Omental fat pad (tissue), 4 donors: ENCODE data around the gene ANAPC7. TPM values are rescaled to one million over a fixed set of nuclear protein-coding genes. Genes with fewer than 3 reads are reported as not detected.
"Not testable (repeated sequence)": the region's sequence is repeated elsewhere in the genome, so short reads cannot be mapped to it uniquely, and the experiment has no call there.

ENCODE experiments used
- ATAC-seq: fragments of 150-250 bp; one replicate; pipeline ENCODE4 v1.9.1; 2016; ENCODE audit warnings: mild to moderate bottlenecking, moderate library complexity; ENCODE audit not compliant: low FRiP score
- DNase-seq: peaks from one replicate; pipeline ENCODE4 v3.0.0-alpha.2; 2019; ENCODE audit warnings: low spot score
- total RNA-seq, 4 donors: library from RNA; depleted of rRNA; stranded (reverse); fragments of >200 nt; gene quantifications; one replicate each; pipeline ENCODE4 v1.1.0, GENCODE V29; 2016
- TF ChIP-seq, protein P1 (sequence below), 3 donors: fragments of 450-650 bp; IDR thresholded peaks; one replicate each; pipeline ENCODE4 v1.5.1; 2016 to 2017; ENCODE audit warnings: antibody characterized with exemption in 3 of 3, mild to moderate bottlenecking in 3 of 3, moderate library complexity in 2 of 3

Gene ANAPC7
- total RNA-seq, 4 donors from 2014 or later, result 34.6 to 54.8 (median 48.9) TPM

DNA sequence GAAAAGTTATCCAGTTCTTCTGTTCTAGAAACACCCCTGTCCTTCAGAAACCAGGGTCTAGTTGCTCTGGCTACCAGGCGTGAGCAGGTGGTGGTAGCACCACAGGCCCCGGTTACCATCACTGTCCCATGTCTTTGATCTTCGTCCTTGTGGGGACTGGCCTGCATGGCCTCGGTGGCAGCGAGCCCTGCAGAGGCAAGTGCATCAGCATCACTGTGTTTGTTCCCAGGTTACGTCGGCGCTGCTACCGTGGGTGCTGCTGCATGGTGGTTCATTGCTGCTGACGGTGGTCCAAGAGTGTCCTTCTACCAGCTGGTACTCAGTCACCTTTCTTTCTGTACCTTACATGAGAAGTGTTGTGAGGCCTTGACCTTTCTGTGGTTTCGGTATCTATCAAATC, 58.9 kb downstream of the ANAPC7 start:
- DNase-seq, result no peak
- TF ChIP-seq, protein P1, sequence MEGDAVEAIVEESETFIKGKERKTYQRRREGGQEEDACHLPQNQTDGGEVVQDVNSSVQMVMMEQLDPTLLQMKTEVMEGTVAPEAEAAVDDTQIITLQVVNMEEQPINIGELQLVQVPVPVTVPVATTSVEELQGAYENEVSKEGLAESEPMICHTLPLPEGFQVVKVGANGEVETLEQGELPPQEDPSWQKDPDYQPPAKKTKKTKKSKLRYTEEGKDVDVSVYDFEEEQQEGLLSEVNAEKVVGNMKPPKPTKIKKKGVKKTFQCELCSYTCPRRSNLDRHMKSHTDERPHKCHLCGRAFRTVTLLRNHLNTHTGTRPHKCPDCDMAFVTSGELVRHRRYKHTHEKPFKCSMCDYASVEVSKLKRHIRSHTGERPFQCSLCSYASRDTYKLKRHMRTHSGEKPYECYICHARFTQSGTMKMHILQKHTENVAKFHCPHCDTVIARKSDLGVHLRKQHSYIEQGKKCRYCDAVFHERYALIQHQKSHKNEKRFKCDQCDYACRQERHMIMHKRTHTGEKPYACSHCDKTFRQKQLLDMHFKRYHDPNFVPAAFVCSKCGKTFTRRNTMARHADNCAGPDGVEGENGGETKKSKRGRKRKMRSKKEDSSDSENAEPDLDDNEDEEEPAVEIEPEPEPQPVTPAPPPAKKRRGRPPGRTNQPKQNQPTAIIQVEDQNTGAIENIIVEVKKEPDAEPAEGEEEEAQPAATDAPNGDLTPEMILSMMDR (IDR thresholded peaks at IDR 0.05), result no peak
- no peak for ATAC-seq

DNA sequence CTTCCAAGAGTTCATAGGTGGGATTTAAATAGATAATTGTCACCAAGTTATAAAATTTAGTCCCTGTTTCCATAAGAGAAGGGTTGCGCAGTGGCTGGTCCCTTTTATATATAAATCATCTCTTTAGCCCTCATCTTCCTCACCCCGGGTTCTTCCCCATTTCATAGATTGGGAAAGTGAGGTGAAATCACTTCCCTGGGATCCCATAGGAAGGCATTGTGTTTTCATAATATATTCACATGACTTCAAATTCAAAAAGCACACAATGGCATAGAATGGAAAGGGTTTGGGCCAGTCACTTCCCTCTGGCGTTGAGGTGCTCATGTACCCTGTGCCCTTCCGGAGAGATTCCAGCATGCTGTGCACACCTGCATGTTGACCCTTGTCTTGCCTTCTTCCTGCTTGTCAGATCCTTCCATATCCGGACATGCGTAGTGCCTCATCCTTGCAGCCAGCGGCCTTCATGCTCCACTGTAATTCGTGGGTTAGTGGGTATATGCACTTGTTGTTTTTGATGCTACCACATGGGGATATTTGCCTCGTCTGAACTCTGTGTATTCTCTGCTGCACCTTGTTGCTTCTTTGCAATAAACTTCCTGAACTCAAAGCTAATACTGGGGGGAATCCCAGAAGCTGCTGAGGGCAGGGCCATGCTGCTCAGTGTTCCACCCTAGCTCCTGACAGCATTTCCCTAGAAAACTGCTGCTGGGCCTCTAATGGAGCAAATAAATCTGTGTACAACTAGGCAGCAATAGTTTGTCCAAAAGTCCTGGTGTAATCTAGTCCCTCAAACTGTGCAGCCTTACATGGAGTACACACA, 59.6 kb downstream of the ANAPC7 start:
- no peak for ATAC-seq
- TF ChIP-seq, protein P1 (IDR thresholded peaks at IDR 0.05), result no peak
- DNase-seq, result no peak

DNA sequence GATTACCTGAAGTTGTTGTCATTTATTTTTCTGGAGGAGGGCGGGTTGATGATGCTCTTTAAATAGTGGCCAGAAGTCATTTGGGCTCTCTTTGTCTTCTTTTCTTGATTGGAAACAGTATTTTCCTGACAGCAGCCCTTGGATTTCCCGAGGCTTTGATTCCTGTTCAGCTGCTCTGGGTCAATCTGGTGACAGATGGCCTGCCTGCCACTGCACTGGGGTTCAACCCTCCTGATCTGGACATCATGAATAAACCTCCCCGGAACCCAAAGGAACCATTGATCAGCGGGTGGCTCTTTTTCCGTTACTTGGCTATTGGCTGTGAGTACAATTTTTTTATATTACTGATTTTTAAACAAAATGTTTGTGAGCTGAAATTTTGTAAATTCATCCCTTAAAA, 60.4 kb downstream of the ANAPC7 start:
- ATAC-seq (no peak), DNase-seq (no peak)
- TF ChIP-seq, protein P1 (IDR thresholded peaks at IDR 0.05), result no peak

DNA sequence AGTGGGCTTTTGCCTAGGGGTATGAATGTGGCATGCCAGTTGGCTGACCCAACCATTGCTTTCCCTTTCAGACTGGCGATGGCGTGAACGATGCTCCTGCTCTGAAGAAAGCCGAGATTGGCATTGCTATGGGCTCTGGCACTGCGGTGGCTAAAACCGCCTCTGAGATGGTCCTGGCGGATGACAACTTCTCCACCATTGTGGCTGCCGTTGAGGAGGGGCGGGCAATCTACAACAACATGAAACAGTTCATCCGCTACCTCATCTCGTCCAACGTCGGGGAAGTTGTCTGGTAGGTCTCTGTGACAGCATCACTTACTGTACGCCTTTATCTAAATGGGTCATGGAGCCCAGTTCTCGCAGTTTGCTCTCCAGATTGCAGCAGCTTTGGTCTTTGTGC, 61.4 kb downstream of the ANAPC7 start:
- ATAC-seq (no peak), DNase-seq (no peak)
- TF ChIP-seq, protein P1 (IDR thresholded peaks at IDR 0.05), result no peak

DNA sequence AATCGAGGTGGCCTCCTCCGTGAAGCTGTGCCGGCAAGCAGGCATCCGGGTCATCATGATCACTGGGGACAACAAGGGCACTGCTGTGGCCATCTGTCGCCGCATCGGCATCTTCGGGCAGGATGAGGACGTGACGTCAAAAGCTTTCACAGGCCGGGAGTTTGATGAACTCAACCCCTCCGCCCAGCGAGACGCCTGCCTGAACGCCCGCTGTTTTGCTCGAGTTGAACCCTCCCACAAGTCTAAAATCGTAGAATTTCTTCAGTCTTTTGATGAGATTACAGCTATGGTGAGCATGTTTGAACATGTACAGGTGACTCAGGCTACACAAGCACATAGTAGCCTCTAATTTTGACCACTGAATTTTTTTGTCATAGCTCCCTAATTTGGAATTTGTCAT, 62.8 kb downstream of the ANAPC7 start:
- ATAC-seq (no peak), DNase-seq (no peak)
- TF ChIP-seq, protein P1 (IDR thresholded peaks at IDR 0.05), result no peak

DNA sequence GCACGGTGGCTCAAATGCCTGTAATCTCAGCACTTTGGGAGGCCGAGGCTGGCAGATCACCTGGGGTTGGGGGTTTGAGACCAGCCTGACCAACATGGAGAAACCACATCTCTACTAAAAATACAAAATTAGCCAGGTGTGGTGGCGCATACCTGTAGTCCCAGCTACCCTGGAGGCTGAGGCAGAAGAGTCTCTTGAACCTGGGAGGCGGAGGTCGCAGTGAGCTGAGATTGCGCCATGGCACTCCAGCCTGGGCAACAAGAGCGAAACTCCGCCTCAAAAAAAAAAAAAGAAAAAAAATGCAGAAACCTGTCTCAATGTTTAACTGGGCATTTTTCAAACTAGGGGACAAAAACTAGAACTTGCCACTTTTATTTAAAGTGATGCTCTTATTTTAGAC, 63.2 kb downstream of the ANAPC7 start:
- not testable (repeated sequence) for DNase-seq, ATAC-seq

DNA sequence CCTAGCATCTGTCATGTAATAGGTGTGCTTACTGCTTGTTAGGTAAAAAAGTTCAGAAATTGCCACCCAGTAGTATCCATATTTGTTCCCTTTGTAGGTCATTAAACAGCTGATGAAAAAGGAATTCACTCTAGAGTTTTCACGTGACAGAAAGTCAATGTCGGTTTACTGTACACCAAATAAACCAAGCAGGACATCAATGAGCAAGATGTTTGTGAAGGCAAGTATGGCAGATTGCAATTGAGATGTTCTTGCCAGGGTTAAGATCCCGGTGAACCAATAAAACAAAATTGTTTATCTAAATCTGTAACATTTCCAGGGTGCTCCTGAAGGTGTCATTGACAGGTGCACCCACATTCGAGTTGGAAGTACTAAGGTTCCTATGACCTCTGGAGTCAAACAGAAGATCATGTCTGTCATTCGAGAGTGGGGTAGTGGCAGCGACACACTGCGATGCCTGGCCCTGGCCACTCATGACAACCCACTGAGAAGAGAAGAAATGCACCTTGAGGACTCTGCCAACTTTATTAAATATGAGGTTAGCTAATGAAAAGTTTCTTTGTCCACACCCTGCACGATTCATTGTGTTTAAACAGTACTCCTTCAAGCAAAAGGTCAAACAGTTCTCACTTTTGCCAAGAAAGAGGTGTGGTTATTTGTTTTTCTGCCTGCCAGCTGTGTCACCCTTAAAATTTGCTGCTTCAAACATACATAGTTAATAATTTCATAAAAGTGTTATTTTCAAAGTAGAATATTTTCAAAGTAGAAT, 64.1 kb downstream of the ANAPC7 start:
- ATAC-seq, result no peak
- DNase-seq, result no peak
- TF ChIP-seq, protein P1 (IDR thresholded peaks at IDR 0.05), result no peak
